SK-N-SH treated with all-trans-retinoic acid at 6 μM for 48 hours (cell line): Measurements from ENCODE around the gene C19orf85.

Experiments
- ATAC-seq: fragments of 200-7000 bp; cut with Tn5 transposase; 3 replicates; pipeline ENCODE4 v1.9.1; 2020; ENCODE audit warnings: mild to moderate bottlenecking, moderate library complexity
- ARNTL ChIP-seq: fragments of 450-650 bp; formaldehyde crosslinking; IDR thresholded peaks from 2 replicates; pipeline ENCODE4 v1.5.0; 2020; ENCODE audit warnings: low read depth, mild to moderate bottlenecking, moderate library complexity, borderline replicate concordance
- BACH2 ChIP-seq: fragments of 250-450 bp; sonication (Bioruptor Pico); IDR thresholded peaks from 2 replicates; pipeline ENCODE4 v1.9.0; 2021; ENCODE audit warnings: mild to moderate bottlenecking, borderline replicate concordance
- CSDC2 ChIP-seq: fragments of 250-450 bp; sonication (Bioruptor Pico); IDR thresholded peaks from 2 replicates; pipeline ENCODE4 v1.5.0; 2020; ENCODE audit warnings: mild to moderate bottlenecking, moderate library complexity
- CSRNP3 ChIP-seq: fragments of 250-450 bp; sonication (Bioruptor Pico); IDR thresholded peaks from 2 replicates; pipeline ENCODE4 v1.5.1; 2021; ENCODE audit warnings: mild to moderate bottlenecking, moderate library complexity
- ESRRG ChIP-seq: fragments of 250-450 bp; sonication (Bioruptor Pico); IDR thresholded peaks from 2 replicates; pipeline ENCODE4 v1.6.1; 2021; ENCODE audit warnings: mild to moderate bottlenecking
- GLIS3 ChIP-seq: fragments of 250-450 bp; sonication (Bioruptor Pico); IDR thresholded peaks from 2 replicates; pipeline ENCODE4 v1.5.0; 2020; ENCODE audit warnings: mild to moderate bottlenecking, moderate library complexity
- ISL1 ChIP-seq: fragments of 250-450 bp; sonication (Bioruptor Pico); IDR thresholded peaks from 2 replicates; pipeline ENCODE4 v2.1.2; 2022; ENCODE audit warnings: mild to moderate bottlenecking, moderate library complexity
- OSR1 ChIP-seq: fragments of 250-450 bp; sonication (Bioruptor Pico); IDR thresholded peaks from 2 replicates; pipeline ENCODE4 v1.8.0; 2022; ENCODE audit warnings: moderate library complexity, mild to moderate bottlenecking, inconsistent platforms
- PATZ1 ChIP-seq: fragments of 250-450 bp; sonication (Bioruptor Pico); IDR thresholded peaks from 2 replicates; pipeline ENCODE4 v1.8.0; 2020; ENCODE audit warnings: mild to moderate bottlenecking, moderate library complexity, borderline replicate concordance
- POU6F1 ChIP-seq: fragments of 250-450 bp; sonication (Bioruptor Pico); IDR thresholded peaks from 2 replicates; pipeline ENCODE4 v1.8.0; 2021; ENCODE audit warnings: low read depth, mild to moderate bottlenecking, moderate library complexity, borderline replicate concordance
- PPARA ChIP-seq: fragments of 250-450 bp; sonication (Bioruptor Pico); IDR thresholded peaks from 2 replicates; pipeline ENCODE4 v1.5.0; 2020; ENCODE audit warnings: mild to moderate bottlenecking, borderline replicate concordance
- RARB ChIP-seq: fragments of 250-450 bp; sonication (Bioruptor Pico); IDR thresholded peaks from 2 replicates; pipeline ENCODE4 v1.8.0; 2021; ENCODE audit warnings: mild to moderate bottlenecking, moderate library complexity
- SNAI2 ChIP-seq: fragments of 250-450 bp; sonication (Bioruptor Pico); IDR thresholded peaks from 2 replicates; pipeline ENCODE4 v1.5.0; 2020; ENCODE audit warnings: mild to moderate bottlenecking, moderate library complexity
- TCF4 ChIP-seq: fragments of 250-450 bp; sonication (Bioruptor Pico); IDR thresholded peaks from 2 replicates; pipeline ENCODE4 v1.8.0; 2021; ENCODE audit warnings: mild to moderate bottlenecking, moderate library complexity, borderline replicate concordance
- TOX ChIP-seq: fragments of 250-450 bp; sonication (Bioruptor Pico); IDR thresholded peaks from 2 replicates; pipeline ENCODE4 v1.8.0; 2021; ENCODE audit warnings: mild to moderate bottlenecking, moderate library complexity, borderline replicate concordance
- ZC3H10 ChIP-seq: fragments of 250-450 bp; sonication (Bioruptor Pico); IDR thresholded peaks from 2 replicates; pipeline ENCODE4 v1.5.1; 2021; ENCODE audit warnings: mild to moderate bottlenecking, moderate library complexity
- ZFP3 ChIP-seq: fragments of 250-450 bp; sonication (Bioruptor Pico); IDR thresholded peaks from 2 replicates; pipeline ENCODE4 v1.5.0; 2020; ENCODE audit warnings: mild to moderate bottlenecking, moderate library complexity
- ZFP30 ChIP-seq: fragments of 450-650 bp; formaldehyde crosslinking; IDR thresholded peaks from 2 replicates; pipeline ENCODE4 v1.5.0; 2022; ENCODE audit warnings: mild to moderate bottlenecking, moderate library complexity
- ZNF565 ChIP-seq: fragments of 450-650 bp; formaldehyde crosslinking; conservative IDR thresholded peaks from 2 replicates; pipeline ENCODE4 v1.5.0; 2020; ENCODE audit warnings: low read depth, mild to moderate bottlenecking, moderate library complexity
- ZNF70 ChIP-seq: fragments of 450-650 bp; formaldehyde crosslinking; IDR thresholded peaks from 2 replicates; pipeline ENCODE4 v1.5.0; 2020; ENCODE audit warnings: mild to moderate bottlenecking, moderate library complexity
- ZNF8 ChIP-seq: fragments of 450-650 bp; formaldehyde crosslinking; IDR thresholded peaks from 2 replicates; pipeline ENCODE4 v1.5.0; 2020; ENCODE audit warnings: mild to moderate bottlenecking, moderate library complexity
- TF ChIP-seq, protein P1 (sequence below): fragments of 250-450 bp; sonication (Bioruptor Pico); IDR thresholded peaks from 2 replicates; pipeline ENCODE4 v1.5.1; 2020; ENCODE audit warnings: low read depth, mild to moderate bottlenecking, moderate library complexity
- TF ChIP-seq, protein P2 (sequence below): fragments of 250-450 bp; sonication (Bioruptor Pico); IDR thresholded peaks from 2 replicates; pipeline ENCODE4 v1.5.0; 2020; ENCODE audit warnings: mild to moderate bottlenecking, moderate library complexity

Gene C19orf85

GRCh38 chr19:55456347-55456746 is 8.2 kb downstream of the C19orf85 start:
- TF ChIP-seq ZFP3 (CRISPR knock-in tag) (no peak), ZNF8 (CRISPR knock-in tag) (no peak), CSRNP3 (CRISPR knock-in tag) (no peak), TOX (CRISPR knock-in tag) (no peak), SNAI2 (no peak), ZFP30 (CRISPR knock-in tag) (no peak), ZC3H10 (CRISPR knock-in tag) (no peak), CSDC2 (CRISPR knock-in tag) (no peak), BACH2 (CRISPR knock-in tag) (no peak), ESRRG (CRISPR knock-in tag) (no peak), ZNF70 (CRISPR knock-in tag) (no peak), GLIS3 (CRISPR knock-in tag) (no peak), POU6F1 (CRISPR knock-in tag) (no peak), ISL1 (CRISPR knock-in tag) (no peak), TCF4 (CRISPR knock-in tag) (no peak), OSR1 (CRISPR knock-in tag) (no peak), PATZ1 (CRISPR knock-in tag) (no peak), ARNTL (CRISPR knock-in tag) (no peak)
- TF ChIP-seq, protein P1, sequence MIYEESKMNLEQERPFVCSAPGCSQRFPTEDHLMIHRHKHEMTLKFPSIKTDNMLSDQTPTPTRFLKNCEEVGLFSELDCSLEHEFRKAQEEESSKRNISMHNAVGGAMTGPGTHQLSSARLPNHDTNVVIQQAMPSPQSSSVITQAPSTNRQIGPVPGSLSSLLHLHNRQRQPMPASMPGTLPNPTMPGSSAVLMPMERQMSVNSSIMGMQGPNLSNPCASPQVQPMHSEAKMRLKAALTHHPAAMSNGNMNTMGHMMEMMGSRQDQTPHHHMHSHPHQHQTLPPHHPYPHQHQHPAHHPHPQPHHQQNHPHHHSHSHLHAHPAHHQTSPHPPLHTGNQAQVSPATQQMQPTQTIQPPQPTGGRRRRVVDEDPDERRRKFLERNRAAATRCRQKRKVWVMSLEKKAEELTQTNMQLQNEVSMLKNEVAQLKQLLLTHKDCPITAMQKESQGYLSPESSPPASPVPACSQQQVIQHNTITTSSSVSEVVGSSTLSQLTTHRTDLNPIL (CRISPR knock-in tag): no peak
- TF ChIP-seq, all 23 proteins: peak for 0
- no peak for ATAC-seq

DNA sequence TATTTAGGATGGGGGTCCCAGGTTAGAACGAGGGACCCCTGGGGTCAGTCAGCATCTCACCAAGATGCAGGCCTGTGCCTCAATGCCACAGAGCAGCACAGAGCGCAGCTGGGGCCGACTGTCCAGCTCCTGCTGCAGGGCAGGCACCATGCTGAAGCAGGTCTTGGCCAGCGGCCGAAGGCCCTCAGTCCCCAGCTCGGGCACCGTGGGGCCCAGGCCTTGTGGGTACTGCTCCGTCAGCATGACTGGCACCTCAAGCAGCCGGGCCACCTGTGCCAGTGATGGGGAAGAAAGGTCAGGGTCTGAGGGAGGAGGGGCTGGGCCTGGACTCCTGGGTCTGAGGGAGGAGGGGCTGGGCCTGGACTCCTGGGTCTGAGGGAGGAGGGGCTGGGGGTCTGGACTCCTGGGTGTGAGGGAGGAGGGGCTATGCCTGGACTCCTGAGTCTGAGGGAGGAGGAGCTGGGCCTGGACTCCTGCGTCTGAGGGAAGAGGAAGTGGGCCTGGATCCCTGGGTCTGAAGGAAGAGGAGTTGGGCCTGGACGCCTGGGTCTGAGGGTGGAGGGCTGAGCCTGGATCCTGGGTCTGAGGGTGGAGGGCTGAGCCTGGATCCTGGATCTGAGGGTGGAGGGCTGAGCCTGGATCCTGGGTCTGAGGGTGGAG is 8.8 kb downstream of the C19orf85 start:
- TF ChIP-seq PPARA (CRISPR knock-in tag): no peak
- no peak for TF ChIP-seq OSR1 (CRISPR knock-in tag)
- TF ChIP-seq ARNTL (CRISPR knock-in tag): no peak
- no peak for TF ChIP-seq BACH2 (CRISPR knock-in tag)
- TF ChIP-seq CSDC2 (CRISPR knock-in tag): no peak
- TF ChIP-seq ZFP3 (CRISPR knock-in tag): no peak
- TF ChIP-seq ZC3H10 (CRISPR knock-in tag): no peak
- no peak for TF ChIP-seq PATZ1 (CRISPR knock-in tag)
- no peak for TF ChIP-seq POU6F1 (CRISPR knock-in tag)
- TF ChIP-seq ZNF70 (CRISPR knock-in tag): no peak
- TF ChIP-seq, protein P2, sequence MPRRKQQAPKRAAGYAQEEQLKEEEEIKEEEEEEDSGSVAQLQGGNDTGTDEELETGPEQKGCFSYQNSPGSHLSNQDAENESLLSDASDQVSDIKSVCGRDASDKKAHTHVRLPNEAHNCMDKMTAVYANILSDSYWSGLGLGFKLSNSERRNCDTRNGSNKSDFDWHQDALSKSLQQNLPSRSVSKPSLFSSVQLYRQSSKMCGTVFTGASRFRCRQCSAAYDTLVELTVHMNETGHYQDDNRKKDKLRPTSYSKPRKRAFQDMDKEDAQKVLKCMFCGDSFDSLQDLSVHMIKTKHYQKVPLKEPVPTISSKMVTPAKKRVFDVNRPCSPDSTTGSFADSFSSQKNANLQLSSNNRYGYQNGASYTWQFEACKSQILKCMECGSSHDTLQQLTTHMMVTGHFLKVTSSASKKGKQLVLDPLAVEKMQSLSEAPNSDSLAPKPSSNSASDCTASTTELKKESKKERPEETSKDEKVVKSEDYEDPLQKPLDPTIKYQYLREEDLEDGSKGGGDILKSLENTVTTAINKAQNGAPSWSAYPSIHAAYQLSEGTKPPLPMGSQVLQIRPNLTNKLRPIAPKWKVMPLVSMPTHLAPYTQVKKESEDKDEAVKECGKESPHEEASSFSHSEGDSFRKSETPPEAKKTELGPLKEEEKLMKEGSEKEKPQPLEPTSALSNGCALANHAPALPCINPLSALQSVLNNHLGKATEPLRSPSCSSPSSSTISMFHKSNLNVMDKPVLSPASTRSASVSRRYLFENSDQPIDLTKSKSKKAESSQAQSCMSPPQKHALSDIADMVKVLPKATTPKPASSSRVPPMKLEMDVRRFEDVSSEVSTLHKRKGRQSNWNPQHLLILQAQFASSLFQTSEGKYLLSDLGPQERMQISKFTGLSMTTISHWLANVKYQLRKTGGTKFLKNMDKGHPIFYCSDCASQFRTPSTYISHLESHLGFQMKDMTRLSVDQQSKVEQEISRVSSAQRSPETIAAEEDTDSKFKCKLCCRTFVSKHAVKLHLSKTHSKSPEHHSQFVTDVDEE (CRISPR knock-in tag): no peak
- TF ChIP-seq TCF4 (CRISPR knock-in tag): no peak
- TF ChIP-seq ZNF565 (CRISPR knock-in tag): no peak
- no peak for TF ChIP-seq GLIS3 (CRISPR knock-in tag)
- TF ChIP-seq RARB: no peak
- TF ChIP-seq, protein P1 (CRISPR knock-in tag): no peak
- no peak for TF ChIP-seq TOX (CRISPR knock-in tag)
- TF ChIP-seq SNAI2: no peak
- TF ChIP-seq, all 23 proteins: peak for 0
- no peak for ATAC-seq
